Right atrium auricular region (tissue), 2 donors: ENCODE data around the gene SEMA3A. TPM values are rescaled to one million over a fixed set of nuclear protein-coding genes. Genes with fewer than 3 reads are reported as not detected.
"Not testable (repeated sequence)": the region's sequence is repeated elsewhere in the genome, so short reads cannot be mapped to it uniquely, and the experiment has no call there.

ENCODE experiments used
- DNase-seq: peaks from one replicate; pipeline ENCODE4 v3.0.0-alpha.2; 2019; ENCODE audit warnings: low spot score
- H3K27ac ChIP-seq, 2 donors: fragments of 200-600 bp; sonication (generic); 1 replicate in 1 of 2; 2 replicates in 1 of 2; pipeline ENCODE4 v1.5.1; 2016 to 2019
- H3K27me3 ChIP-seq, 2 donors: fragments of 200-600 bp; sonication (generic); one replicate each; pipeline versions ENCODE4 v1.5.1 to v1.6.0; 2017 to 2019
- H3K36me3 ChIP-seq: fragments of 200-600 bp; sonication (generic); one replicate; pipeline ENCODE4 v1.5.1; 2016
- H3K4me1 ChIP-seq, 2 donors: fragments of 200-600 bp; sonication (generic); one replicate each; pipeline versions ENCODE4 v1.5.1 to v1.6.0; 2017 to 2019
- H3K4me3 ChIP-seq, 2 donors: fragments of 200-600 bp; sonication (generic); 1 replicate in 1 of 2; 2 replicates in 1 of 2; pipeline ENCODE4 v1.5.1; 2017 to 2019; ENCODE audit warnings: mild to moderate bottlenecking in 1 of 2, moderate library complexity in 1 of 2
- H3K9me3 ChIP-seq, 2 donors: fragments of 200-600 bp; sonication (generic); one replicate each; pipeline ENCODE4 v1.5.1; 2019
- CTCF ChIP-seq, 2 donors: fragments of 200-600 bp; sonication (generic); IDR thresholded peaks; one replicate each; pipeline ENCODE4 v1.5.1; 2019; ENCODE audit warnings: antibody characterized with exemption in 2 of 2
- total RNA-seq, 2 donors: library from RNA; depleted of rRNA; stranded (reverse); fragments of >200 nt; gene quantifications; one replicate each; pipeline ENCODE4 v1.1.0, GENCODE V29; 2016

The SEMA3A gene
- total RNA-seq, 2 donors from 2014 or later = 3.6 to 6.1 TPM

GRCh38 chr7:84069999-84070500 lies 124.5 kb downstream of the SEMA3A start:
- TF ChIP-seq CTCF (IDR thresholded peaks at IDR 0.05) = no peak
- Histone ChIP-seq H3K4me3 (no peak overlapping the region), H3K9me3 (no peaks in the 10 kb centered on the region), H3K36me3 (no peaks in the 10 kb centered on the region), H3K4me1 (no peaks in the 10 kb centered on the region), H3K27ac (no peak overlapping the region), H3K27me3 (no peaks in the 10 kb centered on the region)
- DNase-seq = no peak

DNA sequence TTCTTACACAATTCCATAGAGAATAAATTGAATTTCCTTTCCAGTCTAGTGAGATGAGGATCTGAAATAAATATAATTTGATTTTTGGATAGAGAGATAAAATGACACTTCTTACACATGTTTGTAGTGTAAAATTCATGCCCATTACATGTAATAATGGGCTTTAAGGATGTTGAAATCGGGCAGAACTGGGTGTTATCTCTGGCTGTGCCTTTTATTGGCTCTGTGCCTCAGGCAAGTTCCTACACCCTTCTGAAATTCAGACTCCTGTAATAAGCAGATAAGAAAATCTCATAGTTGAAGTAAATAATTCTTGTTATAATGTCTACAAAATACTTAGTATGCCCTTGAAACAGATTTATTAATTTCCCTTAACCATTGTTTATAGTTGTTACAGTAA lies 125.6 kb downstream of the SEMA3A start:
- no peaks in the 10 kb centered on the region for H3K4me1 ChIP-seq
- TF ChIP-seq CTCF (IDR thresholded peaks at IDR 0.05) = no peak
- no peaks in the 10 kb centered on the region for H3K27me3 ChIP-seq
- H3K9me3 ChIP-seq = no peaks in the 10 kb centered on the region
- no peaks in the 10 kb centered on the region for H3K36me3 ChIP-seq
- no peak for DNase-seq
- H3K4me3 ChIP-seq = no peak overlapping the region
- no peak overlapping the region for H3K27ac ChIP-seq

GRCh38 chr7:84062489-84062901 lies 132.1 kb downstream of the SEMA3A start:
- H3K4me3 ChIP-seq, DNase-seq, H3K36me3 ChIP-seq, H3K27me3 ChIP-seq, H3K27ac ChIP-seq, H3K4me1 ChIP-seq, H3K9me3 ChIP-seq: not testable (repeated sequence)

- DNase-seq = no peak
- Histone ChIP-seq H3K9me3 (no peaks in the 10 kb centered on the region), H3K27ac (no peak overlapping the region), H3K27me3 (no peaks in the 10 kb centered on the region), H3K4me1 (no peaks in the 10 kb centered on the region), H3K36me3 (no peaks in the 10 kb centered on the region), H3K4me3 (no peak overlapping the region)
- no peak for TF ChIP-seq CTCF (IDR thresholded peaks at IDR 0.05)
Measured at GRCh38 chr7:84060760-84061261, 133.8 kb downstream of the SEMA3A start.

- Histone ChIP-seq H3K27me3 (no peaks in the 10 kb centered on the region), H3K9me3 (no peaks in the 10 kb centered on the region), H3K27ac (no peak overlapping the region), H3K4me1 (no peaks in the 10 kb centered on the region), H3K4me3 (no peak overlapping the region), H3K36me3 (no peaks in the 10 kb centered on the region)
- no peak for TF ChIP-seq CTCF (IDR thresholded peaks at IDR 0.05)
- no peak for DNase-seq
Measured at GRCh38 chr7:84060000-84060399, 134.6 kb downstream of the SEMA3A start.

GRCh38 chr7:84058311-84059076 lies 136.1 kb downstream of the SEMA3A start:
- no peak for DNase-seq
- Histone ChIP-seq H3K36me3 (no peaks in the 10 kb centered on the region), H3K27me3 (no peaks in the 10 kb centered on the region), H3K27ac (no peak overlapping the region), H3K4me3 (no peak overlapping the region), H3K9me3 (no peaks in the 10 kb centered on the region), H3K4me1 (no peaks in the 10 kb centered on the region)
- no peak for TF ChIP-seq CTCF (IDR thresholded peaks at IDR 0.05)
